HepG2 (cell line): Measurements from ENCODE around the gene EIF3B. TPM values are rescaled to one million over a fixed set of nuclear protein-coding genes. Genes with fewer than 3 reads are reported as not detected.

Experiments used
- ARID4A ChIP-seq: sonication (generic); formaldehyde crosslinking; IDR thresholded peaks from 2 replicates; pipeline ENCODE4 v1.5.0; 2020; ENCODE audit warnings: mild to moderate bottlenecking, missing genetic modification reagents, borderline replicate concordance
- ARNT2 ChIP-seq: sonication (generic); formaldehyde crosslinking; IDR thresholded peaks from 2 replicates; pipeline ENCODE4 v1.8.0; 2022; ENCODE audit warnings: mild to moderate bottlenecking, low read depth, missing genetic modification reagents, moderate library complexity
- BCLAF1 ChIP-seq: fragments of 450-650 bp; IDR thresholded peaks from 2 replicates; pipeline ENCODE4 v1.6.1; 2017; ENCODE audit warnings: mild to moderate bottlenecking
- FOXP1 ChIP-seq, 2 experiments: fragments of 450-650 bp in 1 of 2; IDR thresholded peaks; 2 replicates each; pipeline ENCODE4 v1.6.1; 2017 to 2018; ENCODE audit warnings: antibody characterized with exemption in 1 of 2
- HNF4A ChIP-seq: sonication (generic); formaldehyde crosslinking; IDR thresholded peaks from 2 replicates; pipeline ENCODE4 v1.4.0; 2020; ENCODE audit warnings: missing genetic modification reagents
- HOXA3 ChIP-seq: sonication (generic); formaldehyde crosslinking; IDR thresholded peaks from 2 replicates; pipeline ENCODE4 v1.5.0; 2020; ENCODE audit warnings: missing genetic modification reagents
- KLF6 ChIP-seq: IDR thresholded peaks from 2 replicates; pipeline ENCODE4 v1.8.0; 2016; ENCODE audit warnings: missing biosample characterization, missing genetic modification reagents
- MIER3 ChIP-seq: IDR thresholded peaks from 2 replicates; pipeline ENCODE4 v1.6.1; 2016; ENCODE audit warnings: missing compliant biosample characterization, borderline replicate concordance
- NRL ChIP-seq: sonication (generic); formaldehyde crosslinking; IDR thresholded peaks from 2 replicates; pipeline ENCODE4 v1.5.0; 2020; ENCODE audit warnings: missing genetic modification reagents, mild to moderate bottlenecking, moderate library complexity, borderline replicate concordance
- POGK ChIP-seq: sonication (generic); formaldehyde crosslinking; conservative IDR thresholded peaks from 2 replicates; pipeline ENCODE4 v1.8.0; 2022; ENCODE audit warnings: mild to moderate bottlenecking, moderate library complexity, missing genetic modification reagents
- ZBTB46 ChIP-seq: sonication (generic); formaldehyde crosslinking; IDR thresholded peaks from 2 replicates; pipeline ENCODE4 v1.4.0; 2020; ENCODE audit warnings: mild to moderate bottlenecking, missing genetic modification reagents, borderline replicate concordance
- ZBTB7B ChIP-seq: sonication (generic); formaldehyde crosslinking; IDR thresholded peaks from 2 replicates; pipeline ENCODE4 v1.4.0; 2020; ENCODE audit warnings: missing genetic modification reagents
- ZNF264 ChIP-seq: sonication (generic); formaldehyde crosslinking; IDR thresholded peaks from 2 replicates; pipeline ENCODE4 v1.4.0; 2020; ENCODE audit warnings: missing genetic modification reagents
- ZNF275 ChIP-seq: sonication (generic); formaldehyde crosslinking; IDR thresholded peaks from 2 replicates; pipeline ENCODE4 v1.8.0; 2022; ENCODE audit warnings: missing genetic modification reagents, mild to moderate bottlenecking, inconsistent platforms, borderline replicate concordance
- ZNF343 ChIP-seq: sonication (generic); formaldehyde crosslinking; IDR thresholded peaks from 2 replicates; pipeline ENCODE4 v1.4.0; 2020; ENCODE audit warnings: mild to moderate bottlenecking, missing genetic modification reagents
- ZNF768 ChIP-seq: sonication (generic); formaldehyde crosslinking; IDR thresholded peaks from 2 replicates; pipeline ENCODE4 v1.4.0; 2020; ENCODE audit warnings: missing genetic modification reagents
- polyA plus RNA-seq, 8 experiments: library from polyadenylated mRNA; depleted of rRNA in 3 of 8; stranded (reverse) in 7 of 8; unstranded in 1 of 8; fragments of >200 nt; fragmentation: Illumina TruSeq in 4 of 8; extraction: Trizol in 4 of 8; gene quantifications; 2 replicates each; pipeline versions ENCODE4 v1.2.1 to v1.2.3, GENCODE V29; 2011 to 2016; ENCODE audit warnings: low read depth in 4 of 8, missing spikeins in 1 of 8, mixed read lengths in 1 of 8; ENCODE audit not compliant: insufficient read depth in 1 of 8
- total RNA-seq, 5 experiments: library from RNA; depleted of rRNA; stranded (reverse); fragments of >200 nt; fragmentation: Illumina TruSeq; extraction: Trizol; gene quantifications; 2 replicates each; pipeline ENCODE4 v1.2.3, GENCODE V29; 2016; ENCODE audit warnings: low read depth in 1 of 5

Gene EIF3B
- total and polyA plus RNA-seq, 2 of the 13 experiments (the other 11 are each of a cell fraction or from before 2014, with no cell fraction given) = 92.2 to 241 TPM

GRCh38 chr7:2411815-2412586 is 57.4 kb downstream of the EIF3B start (continued):
- no peak for TF ChIP-seq BCLAF1
- TF ChIP-seq ZBTB7B (CRISPR knock-in tag) = 0 out of 2 replicates have a peak, but pooled peaks have one; percentile 31
- no peak for TF ChIP-seq POGK (CRISPR knock-in tag)
- peak; percentile 50; the same call in 1 of the 2 replicates for TF ChIP-seq ZNF264
- TF ChIP-seq HNF4A (CRISPR knock-in tag) = 0 out of 2 replicates have a peak, but pooled peaks have one; percentile 4
- 0 out of 2 replicates have a peak, but pooled peaks have one; percentile 42 for TF ChIP-seq MIER3 (CRISPR knock-in tag)
- peak; percentile 35; the same call in 1 of the 2 replicates for TF ChIP-seq ZNF275 (CRISPR knock-in tag)
- TF ChIP-seq HOXA3 (CRISPR knock-in tag) = 0 out of 2 replicates have a peak, but pooled peaks have one; percentile 47
- TF ChIP-seq ZNF343 (CRISPR knock-in tag) = no peak
- TF ChIP-seq ZNF768 = no peak
- no peak for TF ChIP-seq NRL (CRISPR knock-in tag)
- no peak for TF ChIP-seq ZBTB46 (CRISPR knock-in tag)
- TF ChIP-seq FOXP1 (IDR thresholded peaks at IDR 0.05) = 0 out of 2 replicates have a peak, but pooled peaks have one; percentile 38
- peak; percentile 46; the same call in 1 of the 2 replicates for TF ChIP-seq FOXP1 (CRISPR knock-in tag; IDR thresholded peaks at IDR 0.05)
- 0 out of 2 replicates have a peak, but pooled peaks have one; percentile 24 for TF ChIP-seq KLF6
- no peak for TF ChIP-seq ARNT2
- TF ChIP-seq ARID4A (CRISPR knock-in tag) = peak; percentile 49; the same call in 1 of the 2 replicates
